HG02884 (cell line): Measurements from ENCODE around the gene RAB22A.
A peak's percentile ranks its signal among the peaks of the same experiment; 100 is the strongest.
"Not testable (repeated sequence)": the region's sequence is repeated elsewhere in the genome, so short reads cannot be mapped to it uniquely, and the experiment has no call there.

Experiments
- ATAC-seq: cut with Tn5 transposase; IDR thresholded peaks from one replicate; pipeline ENCODE4 v1.9.1; 2021; ENCODE audit warnings: mild to moderate bottlenecking, moderate library complexity; ENCODE audit not compliant: unreplicated experiment

RAB22A gene

GRCh38 chr20:58407966-58408557 lies 98.5 kb downstream of the RAB22A start:
- peak; percentile 59 for ATAC-seq

- ATAC-seq: no peak
Observed at GRCh38 chr20:58408603-58409246, 99.2 kb downstream of the RAB22A start.

DNA sequence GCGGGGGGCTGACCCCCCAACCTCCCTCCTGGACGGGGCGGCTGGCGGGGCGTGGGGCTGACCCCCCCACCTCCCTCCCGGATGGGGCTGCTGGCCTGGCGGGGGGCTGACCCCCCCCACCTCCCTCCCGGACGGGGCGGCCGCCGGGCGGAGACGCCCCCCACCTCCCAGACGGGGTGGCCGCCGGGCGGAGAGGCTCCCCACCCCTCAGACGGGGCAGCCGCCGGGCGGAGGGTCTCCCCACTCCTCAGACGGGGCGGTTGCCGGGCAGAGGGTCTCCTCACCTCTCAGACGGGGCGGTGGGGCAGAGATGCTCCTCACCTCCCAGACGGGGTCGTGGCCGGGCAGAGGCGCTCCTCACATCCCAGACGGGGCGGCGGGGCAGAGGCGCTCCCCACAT lies 104.7 kb downstream of the RAB22A start:
- ATAC-seq: not testable (repeated sequence)

DNA sequence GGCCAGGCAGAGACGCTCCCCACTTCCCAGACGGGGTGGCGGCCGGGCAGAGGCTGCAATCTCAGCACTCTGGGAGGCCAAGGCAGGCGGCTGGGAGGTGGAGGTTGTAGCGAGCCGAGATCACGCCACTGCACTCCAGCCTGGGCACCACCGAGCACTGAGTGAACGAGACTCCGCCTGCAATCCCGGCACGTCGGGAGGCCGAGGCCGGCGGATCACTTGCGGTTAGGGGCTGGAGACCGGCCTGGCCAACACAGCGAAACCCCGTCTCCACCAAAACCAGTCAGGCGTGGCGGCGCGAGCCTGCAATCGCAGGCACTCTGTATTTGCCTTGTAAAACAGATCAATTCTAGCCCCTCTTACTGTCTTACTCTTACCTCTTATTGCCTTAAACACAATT lies 105.3 kb downstream of the RAB22A start:
- not testable (repeated sequence) for ATAC-seq

DNA sequence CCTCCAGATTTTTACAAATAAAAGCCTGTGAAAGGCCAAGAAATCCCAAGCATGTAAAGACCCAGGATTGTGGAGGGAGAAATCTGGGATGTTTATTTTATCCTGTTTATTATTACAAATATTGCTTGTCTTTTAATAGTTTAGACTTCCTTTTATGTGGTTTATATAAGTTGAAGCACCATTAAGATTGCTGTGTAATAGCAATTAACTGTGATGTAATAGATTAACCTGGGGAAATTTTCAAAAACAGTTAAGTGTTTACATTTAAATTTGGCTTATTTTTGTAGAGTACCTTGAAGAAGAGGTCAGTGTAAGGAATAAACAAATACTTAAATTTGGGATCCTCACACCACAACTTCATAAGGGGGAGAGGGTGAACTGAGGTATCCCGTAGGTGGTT lies 106.5 kb downstream of the RAB22A start:
- no peak for ATAC-seq

DNA sequence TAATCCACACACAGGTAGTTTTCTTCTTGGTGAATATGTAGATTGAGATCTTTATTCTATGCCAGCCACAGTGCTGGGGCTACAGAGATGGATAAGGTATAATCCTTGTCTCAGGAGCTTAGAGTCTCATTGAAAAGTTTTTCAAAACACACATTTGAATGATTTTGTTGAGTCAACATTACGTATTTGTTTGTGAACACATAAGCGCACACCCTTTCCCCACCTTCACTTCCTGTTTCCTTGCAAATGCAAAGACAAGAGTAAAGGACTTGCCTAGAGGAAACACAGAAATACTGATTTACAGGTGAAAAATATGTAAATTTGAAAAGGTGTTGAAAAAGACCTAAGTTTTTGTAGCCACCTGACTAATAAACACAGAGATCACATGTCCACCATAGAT lies 107.3 kb downstream of the RAB22A start:
- ATAC-seq: no peak
